ENCODE data around the gene POLR3H. TPM values are rescaled to one million over a fixed set of nuclear protein-coding genes. Genes with fewer than 3 reads are reported as not detected.

Gene POLR3H
- total RNA-seq, 1 donor from 2014 or later: 18.6 TPM

DNA sequence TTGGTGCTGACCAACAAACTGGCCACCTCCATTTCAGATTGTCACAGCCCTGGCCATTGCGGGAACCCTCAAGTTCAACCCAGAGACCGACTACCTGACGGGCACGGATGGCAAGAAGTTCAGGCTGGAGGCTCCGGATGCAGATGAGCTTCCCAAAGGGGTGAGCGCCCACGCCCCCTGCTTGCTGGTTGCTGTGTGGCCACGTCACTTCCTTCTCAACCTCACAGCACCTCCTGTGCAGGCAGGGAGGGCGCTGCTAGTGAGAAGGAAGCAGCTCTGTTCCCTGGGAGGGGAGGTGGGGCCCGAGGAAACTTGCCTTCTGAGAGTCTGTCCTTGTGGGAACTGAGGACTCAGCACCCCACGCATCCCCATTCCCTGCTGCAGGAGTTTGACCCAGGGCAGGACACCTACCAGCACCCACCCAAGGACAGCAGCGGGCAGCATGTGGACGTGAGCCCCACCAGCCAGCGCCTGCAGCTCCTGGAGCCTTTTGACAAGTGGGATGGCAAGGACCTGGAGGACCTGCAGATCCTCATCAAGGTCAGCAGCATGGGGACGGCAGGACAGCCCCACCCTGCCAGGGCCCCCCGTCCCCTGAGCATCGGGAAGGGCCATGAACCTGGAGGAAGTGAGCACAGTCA lies 19.3 kb downstream of the POLR3H start:
- intact Hi-C loops (cut with DNase I): no loop called here
- no peak for DNase-seq (ENCODE audit: low spot score)

DNA sequence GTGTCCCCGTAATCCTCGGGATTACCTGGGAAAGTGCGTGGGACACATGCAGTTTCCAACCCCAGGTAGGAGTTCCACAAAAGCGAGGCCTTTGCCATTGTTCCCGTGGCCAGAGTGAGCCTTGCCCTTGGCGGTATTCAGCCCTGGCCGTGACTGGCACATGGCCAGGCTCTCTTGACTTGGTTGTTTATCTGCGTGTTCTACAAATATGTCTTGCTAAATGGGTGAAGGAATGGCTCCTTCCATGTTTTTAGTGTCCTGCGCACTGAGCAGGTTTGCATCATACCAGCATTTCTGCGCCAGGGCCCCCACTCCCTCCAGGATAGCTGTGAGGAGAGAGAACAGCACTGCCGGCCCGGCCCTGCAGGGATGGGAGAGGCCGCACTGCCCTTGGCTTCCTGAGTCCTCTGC lies 20.0 kb downstream of the POLR3H start:
- intact Hi-C loops (cut with DNase I): no loop called here
- no peak for DNase-seq (ENCODE audit: low spot score)

DNA sequence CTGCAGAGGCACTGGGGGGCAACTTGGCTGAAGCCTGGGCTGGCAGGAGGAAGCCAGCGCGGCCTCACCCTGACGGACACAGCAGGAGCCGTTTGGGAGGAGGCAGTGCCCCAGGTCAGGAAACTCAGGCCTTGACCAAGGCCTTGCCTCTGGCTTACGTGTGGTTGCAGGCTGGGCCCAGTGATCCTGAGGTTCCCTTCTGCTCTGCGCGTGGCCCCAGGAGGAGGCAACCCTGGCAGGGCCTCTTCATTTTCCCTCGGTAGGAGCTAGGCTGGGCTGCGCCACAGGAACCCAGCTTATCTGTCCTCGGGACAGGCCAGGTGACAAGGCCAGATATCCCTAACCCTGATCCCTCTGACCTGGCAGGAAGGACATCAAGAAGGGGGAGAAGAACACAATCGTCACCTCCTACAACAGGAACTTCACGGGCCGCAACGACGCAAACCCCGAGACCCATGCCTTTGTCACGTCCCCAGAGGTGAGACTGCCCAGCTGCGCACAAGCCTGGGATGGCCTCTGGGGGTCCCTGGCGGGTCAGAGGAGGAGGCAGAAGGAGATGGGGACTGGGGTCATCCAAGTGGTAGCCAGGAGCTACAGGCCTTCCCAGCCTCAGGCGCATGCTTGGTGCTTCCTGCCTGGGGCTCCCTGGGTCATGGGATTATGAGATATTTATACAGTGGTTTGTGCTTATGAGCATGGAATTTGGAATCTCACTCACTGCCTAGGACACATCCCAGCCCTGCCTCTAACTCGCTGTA lies 20.6 kb downstream of the POLR3H start:
- intact Hi-C loops (cut with DNase I): no loop called here
- DNase-seq (ENCODE audit: low spot score): no peak

DNA sequence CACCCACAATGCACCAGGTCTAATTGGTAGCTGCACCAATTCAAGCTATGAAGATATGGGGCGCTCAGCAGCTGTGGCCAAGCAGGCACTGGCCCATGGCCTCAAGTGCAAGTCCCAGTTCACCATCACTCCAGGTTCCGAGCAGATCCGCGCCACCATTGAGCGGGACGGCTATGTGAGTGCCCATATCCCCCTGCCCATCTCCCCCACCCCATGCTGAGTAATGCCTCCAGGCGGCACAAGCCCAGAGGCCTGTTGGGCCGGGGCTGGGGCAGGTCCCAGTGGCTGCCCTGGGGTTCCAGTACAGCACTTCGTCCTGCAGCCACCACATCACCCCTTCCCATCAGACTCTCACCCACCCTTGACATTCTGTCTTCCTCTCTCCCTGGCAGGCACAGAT lies 21.5 kb downstream of the POLR3H start:
- intact Hi-C loops (cut with DNase I): no loop called here
- no peak for DNase-seq (ENCODE audit: low spot score)

DNA sequence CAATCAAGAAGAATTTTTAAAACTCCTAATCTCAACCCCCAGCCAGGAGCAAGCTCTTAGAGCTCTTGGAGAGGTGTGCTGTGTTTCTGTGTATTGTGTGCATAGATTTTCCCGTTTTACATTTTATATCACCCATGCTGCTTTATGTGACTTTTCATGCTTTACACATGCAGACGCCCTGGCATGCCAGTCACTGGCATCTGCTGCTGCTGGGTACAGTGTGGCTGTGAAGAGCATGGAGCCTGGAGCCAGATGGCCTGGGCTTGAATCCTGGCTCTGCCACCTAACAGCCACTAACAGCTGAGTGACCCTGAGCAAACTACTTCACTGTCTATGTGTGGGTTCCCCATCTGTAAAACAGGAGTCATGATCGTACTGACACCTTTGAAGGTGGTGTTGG lies 23.1 kb downstream of the POLR3H start:
- intact Hi-C loops (cut with DNase I): no loop called here
- no peak for DNase-seq (ENCODE audit: low spot score)

DNA sequence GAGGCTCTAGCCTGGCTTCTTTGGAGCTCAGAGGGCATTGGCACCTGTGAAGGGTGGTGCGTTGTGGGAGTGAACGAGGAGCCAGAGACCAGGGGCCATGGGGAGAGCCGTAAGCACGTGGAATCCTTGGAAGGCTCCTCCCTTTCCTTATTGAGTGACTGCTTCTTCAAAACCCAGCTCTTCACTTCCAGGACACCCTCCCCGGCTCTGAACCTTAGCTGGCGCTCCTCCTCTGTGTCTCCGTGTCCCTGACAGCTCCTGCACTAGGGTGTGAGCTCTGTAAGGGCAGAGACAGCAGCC lies 26.3 kb downstream of the POLR3H start:
- DNase-seq (ENCODE audit: low spot score): no peak
- intact Hi-C loops (cut with DNase I): loop anchor here (5.0 kb wide), 1 partner anchor 51 kb away; the partner anchor contains the start of genes ACO2 and PHF5A

DNA sequence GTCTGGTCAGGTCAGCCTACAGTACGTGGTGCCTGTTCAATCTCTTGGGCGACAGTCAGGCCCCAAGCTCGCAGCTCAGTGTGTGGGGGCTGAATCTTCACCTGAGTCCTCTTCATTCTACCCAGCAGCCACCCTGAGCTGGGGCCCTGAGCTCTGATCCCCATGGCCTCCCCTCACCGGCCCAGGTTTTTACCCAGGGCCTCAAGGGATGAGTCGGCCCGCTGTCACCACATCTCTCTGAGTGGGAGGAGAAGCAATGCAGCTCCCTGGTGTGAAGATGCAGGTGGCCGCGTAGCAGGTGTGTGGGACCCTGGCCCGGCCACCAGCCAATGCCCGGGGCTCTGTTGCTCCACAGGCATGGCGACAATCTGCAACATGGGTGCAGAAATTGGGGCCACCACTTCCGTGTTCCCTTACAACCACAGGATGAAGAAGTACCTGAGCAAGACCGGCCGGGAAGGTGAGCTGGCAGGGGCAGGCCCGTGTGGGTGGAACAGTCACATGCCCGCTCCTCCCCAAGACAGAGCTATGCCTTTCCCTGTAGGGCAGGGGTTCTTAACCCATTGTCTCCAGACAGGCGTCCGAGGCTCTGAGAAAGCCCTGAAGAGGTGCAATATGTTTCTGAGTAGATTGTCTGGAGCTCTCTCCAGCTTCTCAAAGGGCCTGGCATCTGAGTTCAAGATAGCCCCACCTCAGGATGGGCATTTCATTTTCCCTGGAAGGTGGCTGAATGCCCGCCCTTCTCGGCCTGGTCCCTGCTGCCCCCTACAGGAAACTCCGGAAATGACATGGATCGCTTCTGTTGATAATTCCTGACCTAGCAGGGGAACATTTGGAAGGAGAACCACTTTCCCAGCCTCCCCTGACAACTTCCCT lies 26.9 kb downstream of the POLR3H start:
- intact Hi-C loops (cut with DNase I): loop anchor here (2.0 to 5.0 kb wide), 2 partner anchors 50 to 115 kb away; partner anchors contain the start of genes ACO2 and PHF5A

DNA sequence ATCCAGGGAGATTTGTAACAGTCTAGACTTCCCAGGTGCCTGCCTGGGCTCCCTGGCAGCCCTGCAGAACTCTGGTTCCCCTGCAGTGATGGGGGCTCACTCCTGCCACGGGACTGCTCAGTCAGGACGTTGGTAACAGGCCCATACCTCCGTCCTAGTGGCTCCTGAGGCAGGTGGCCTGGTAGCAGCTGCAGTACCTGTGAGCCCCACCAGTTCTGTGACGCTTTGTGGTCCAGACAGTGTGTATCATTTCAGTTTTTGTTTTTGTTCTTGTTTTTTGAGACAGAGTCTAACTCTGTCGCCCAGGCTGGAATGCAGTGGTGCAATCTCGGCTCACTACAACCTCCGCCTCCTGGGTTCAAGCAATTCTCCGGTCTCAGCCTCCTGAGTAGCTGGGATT lies 27.8 kb downstream of the POLR3H start:
- intact Hi-C loops (cut with DNase I): loop anchor here (2.0 to 5.0 kb wide), 2 partner anchors 49 to 114 kb away; partner anchors contain the start of genes ACO2 and PHF5A
- no peak for DNase-seq (ENCODE audit: low spot score)

More for the DNA sequence above, 26.9 kb downstream of the POLR3H start:
- DNase-seq (ENCODE audit: low spot score): no peak

DNA sequence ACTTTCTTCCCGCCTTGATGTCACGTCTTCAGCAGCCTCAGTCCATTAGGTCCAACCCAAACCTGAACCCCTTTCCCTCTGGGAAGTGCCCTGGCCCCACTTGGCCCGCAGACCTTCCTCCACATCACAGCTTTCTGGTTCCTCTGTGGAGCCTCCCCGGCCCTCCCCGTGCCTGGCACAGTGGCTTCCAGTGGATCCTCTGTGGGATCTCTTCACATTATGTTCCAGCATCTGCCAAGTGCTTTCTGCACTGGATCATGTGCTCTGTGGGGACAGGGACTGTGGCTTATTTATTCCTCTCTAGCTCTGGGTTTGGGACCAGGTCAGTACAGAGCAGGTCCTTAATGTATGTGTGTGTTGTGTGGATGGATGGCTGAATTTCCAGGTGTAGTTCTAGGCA lies 30.9 kb downstream of the POLR3H start:
- intact Hi-C loops (cut with DNase I): no loop called here
- DNase-seq (ENCODE audit: low spot score): no peak

DNA sequence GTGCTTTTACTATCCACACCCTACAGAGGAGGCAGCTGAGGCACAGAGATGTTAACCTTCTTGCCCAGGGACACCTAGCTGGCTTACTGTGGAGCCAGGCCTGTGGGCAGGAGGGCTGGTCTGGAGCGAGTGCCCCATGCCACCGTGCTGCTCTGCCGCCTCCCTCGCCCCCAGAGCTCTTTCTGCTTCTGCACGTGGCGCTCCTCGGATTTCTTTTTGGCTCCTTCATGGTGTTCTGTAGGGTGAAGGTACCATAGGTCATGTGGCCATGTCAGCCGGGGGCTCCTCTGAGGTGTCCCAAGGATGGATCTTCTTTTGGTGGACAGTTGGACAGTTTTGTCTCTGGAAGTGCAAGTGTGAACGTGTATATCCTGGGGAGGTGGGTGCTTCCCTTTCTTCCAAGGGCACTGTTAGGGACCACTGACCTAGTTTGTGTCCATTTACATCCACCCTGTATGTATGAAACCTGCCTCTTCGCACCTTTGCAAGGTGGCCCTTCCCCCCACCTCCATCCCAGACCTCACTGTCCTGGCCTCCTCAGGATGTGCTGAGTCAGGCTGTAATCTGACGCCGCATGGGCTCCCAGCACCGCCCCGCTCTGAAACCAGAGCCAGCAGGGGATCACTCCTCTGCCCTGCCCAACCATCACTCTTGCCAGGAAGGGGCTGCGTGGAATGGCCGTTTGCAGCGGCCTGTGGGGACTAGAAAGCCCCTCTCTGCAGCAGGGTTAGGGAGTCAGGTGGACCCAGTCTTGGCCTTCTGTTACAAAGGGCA lies 31.7 kb downstream of the POLR3H start:
- no peak for DNase-seq (ENCODE audit: low spot score)
- intact Hi-C loops (cut with DNase I): no loop called here

DNA sequence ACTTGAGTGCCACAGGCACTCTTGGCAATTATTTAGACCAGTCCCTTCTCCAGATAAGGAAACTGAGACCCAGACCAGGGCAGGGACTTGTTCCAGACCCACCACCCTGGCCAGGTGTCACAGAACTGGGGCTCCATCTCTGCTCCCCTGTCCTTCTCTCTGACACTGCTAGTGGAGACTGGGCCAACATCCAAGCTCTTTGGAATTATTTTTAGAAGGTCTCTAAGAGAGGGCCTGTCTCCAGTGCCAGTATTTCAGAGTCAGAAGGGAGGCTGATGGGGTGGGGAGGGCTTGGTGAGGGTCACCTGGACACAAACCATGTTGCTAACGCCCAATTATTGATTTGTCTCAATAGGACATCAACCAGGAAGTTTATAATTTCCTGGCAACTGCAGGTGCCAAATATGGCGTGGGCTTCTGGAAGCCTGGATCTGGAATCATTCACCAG lies 32.7 kb downstream of the POLR3H start:
- DNase-seq (ENCODE audit: low spot score): no peak
- intact Hi-C loops (cut with DNase I): no loop called here

DNA sequence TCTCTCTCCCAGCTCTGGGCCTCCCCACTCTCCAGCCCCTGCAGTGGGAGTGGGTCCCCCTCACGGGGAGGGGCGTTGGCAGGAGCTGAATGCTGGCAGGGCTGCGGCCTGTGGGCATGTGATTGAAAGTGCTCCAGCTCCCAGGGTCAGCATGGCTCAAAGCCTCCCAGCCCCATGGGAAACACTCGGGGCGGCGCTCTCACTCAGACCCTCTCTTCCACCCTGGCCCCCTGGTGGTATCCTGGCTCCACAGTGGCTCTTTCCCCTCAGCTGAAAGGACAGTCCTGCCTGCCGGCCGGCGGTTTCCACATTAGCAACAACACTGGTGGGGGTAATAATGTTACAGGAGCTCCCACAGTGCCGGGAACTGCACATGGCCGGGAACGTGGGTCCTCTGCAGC lies 35.5 kb downstream of the POLR3H start:
- intact Hi-C loops (cut with DNase I): no loop called here
- DNase-seq (ENCODE audit: low spot score): no peak

DNA sequence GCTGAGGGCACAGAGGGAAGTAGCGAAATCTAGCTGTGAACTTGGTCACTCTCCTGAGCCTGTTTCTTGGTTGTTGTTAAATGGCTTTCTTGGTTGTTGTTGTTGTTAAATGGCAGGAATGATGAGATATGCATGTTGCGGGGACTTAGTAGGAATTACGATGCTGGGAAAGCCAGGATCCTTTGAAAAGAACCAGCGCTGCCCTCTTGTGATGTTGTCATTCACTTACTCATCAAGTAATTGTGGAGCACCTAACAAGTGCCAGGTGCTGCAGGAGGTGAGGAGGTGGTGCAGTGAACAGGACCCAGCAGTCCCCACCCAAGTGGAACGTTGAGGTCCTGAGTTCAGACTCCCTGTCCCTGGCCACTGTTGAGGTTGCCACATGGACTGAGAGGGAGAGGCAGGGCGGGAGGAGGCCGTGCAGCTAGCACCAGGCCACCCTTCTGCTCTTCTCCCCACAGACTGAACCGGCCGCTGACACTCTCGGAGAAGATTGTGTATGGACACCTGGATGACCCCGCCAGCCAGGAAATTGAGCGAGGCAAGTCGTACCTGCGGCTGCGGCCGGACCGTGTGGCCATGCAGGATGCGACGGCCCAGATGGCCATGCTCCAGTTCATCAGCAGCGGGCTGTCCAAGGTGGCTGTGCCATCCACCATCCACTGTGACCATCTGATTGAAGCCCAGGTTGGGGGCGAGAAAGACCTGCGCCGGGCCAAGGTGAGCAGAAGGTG lies 36.8 kb downstream of the POLR3H start:
- intact Hi-C loops (cut with DNase I): no loop called here

DNA sequence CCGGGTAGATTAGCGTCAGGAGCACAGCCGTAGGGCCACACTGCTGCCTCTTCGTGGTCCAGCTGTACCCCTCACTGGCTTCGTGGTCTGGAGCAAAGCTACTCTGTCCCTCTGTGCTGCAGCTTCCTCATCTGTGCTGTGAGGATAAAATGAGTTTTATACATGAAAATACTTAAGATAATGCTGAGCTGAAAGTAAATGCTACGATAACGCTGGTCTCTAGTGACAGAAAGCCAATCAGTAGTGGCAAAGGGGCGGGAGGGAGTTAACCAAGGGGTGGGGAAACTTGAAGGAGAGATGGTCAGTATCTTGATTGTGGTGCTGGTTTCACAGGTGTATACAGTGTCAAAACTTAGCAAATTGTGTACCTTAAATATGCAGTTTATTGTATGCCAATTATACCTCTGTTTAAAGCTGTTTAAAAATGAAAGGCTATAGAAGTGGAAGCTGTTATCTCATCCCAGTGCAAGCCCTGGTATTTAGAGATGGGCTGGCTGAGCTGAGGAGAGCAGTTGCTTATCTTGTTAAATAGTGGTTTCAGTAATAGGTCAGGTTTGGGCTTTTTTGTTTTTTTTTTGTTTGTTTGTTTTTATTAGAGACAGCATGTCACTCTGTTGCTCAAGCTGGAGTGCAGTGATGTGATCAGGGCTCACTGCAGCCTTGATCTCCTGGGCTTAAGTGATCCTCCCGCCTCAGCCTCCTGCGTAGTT lies 38.6 kb downstream of the POLR3H start:
- intact Hi-C loops (cut with DNase I): no loop called here
- no peak for DNase-seq (ENCODE audit: low spot score)

More for the DNA sequence above, 36.8 kb downstream of the POLR3H start:
- no peak for DNase-seq (ENCODE audit: low spot score)

DNA sequence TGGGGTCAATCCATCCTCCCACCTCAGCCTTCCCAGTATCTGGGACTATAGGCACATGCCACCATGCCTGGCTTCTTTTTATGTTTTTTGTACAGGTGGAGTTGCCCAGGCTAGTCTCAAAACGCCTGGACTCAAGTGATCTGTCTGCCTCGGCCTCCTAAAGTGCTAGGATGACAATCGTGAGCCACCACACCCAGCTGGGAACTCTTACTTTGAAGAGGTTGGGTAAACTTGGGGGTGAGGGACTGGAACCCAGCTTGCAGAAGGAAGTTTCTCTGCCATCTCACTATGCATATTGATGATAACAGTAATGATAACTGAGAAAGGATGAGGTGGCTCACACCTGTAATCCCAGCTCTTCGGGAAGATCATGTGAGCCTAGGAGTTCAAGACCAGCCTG lies 39.5 kb downstream of the POLR3H start:
- intact Hi-C loops (cut with DNase I): no loop called here
- DNase-seq (ENCODE audit: low spot score): no peak

DNA sequence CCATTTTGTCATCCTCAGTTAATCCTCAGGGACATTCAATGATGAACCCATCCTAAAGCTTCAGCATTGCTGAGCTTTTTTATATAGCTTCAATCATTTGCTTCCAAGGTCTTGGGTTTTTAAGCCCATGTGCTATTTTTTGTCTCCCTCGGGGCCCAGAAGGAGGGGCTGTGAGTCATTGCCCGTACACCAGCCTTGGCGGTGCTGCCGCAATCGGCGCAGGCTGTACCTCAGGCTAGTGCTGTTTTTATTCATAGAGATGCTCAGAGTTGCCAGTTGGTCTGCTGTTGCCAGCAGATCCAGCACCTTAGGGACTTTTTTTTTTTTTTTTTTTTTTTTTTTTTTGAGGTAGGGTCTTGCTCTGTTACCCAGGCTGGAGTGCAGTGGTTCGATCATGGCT lies 39.9 kb downstream of the POLR3H start:
- DNase-seq (ENCODE audit: low spot score): no peak
- intact Hi-C loops (cut with DNase I): no loop called here

DNA sequence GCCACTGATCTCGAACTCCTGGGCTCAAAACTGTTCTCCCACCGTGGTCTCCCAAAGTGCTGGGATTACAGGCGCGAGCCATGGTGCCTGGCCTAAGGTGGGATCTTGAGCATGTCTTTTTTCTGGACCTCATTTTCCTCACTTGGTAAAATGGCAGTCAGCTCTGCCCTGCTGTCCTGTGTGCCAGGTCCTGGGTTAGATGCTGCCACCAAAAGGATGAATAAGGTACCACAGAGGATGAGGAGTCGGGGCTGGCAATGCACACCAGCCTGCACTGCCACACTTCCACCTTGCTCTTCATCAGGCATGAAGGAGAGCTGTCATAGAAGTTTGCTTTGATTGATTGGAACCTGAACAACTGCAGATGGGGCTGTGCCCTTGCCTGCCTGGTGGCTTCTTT lies 43.1 kb downstream of the POLR3H start:
- no peak for DNase-seq (ENCODE audit: low spot score)
- intact Hi-C loops (cut with DNase I): no loop called here

DNA sequence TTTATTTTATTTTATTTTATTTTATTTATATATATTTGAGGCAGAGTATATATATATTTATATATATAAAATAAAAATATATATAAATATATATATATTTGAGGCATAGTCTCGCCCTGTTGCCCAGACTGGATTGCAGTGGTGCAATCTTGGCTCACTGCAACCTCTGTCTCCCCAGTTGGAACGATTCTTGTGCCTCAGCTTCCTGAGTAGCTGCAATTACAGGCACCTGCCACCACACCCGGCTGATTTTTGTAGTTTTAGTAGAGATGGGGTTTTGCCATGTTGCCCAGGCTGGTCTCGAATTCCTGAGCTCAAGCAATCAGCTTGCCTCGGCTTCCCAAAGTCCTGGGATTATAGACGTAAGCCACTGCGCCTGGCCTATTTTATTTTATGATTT lies 44.0 kb downstream of the POLR3H start:
- intact Hi-C loops (cut with DNase I): no loop called here
- DNase-seq (ENCODE audit: low spot score): no peak

Data from cardiac septum (tissue), 1 donor.